T47D (cell line): Measurements from ENCODE around the gene SEC14L1.
"Not testable (repeated sequence)": the region's sequence is repeated elsewhere in the genome, so short reads cannot be mapped to it uniquely, and the experiment has no call there.

Source experiments
- DNase-seq, 2 experiments: peaks; one replicate each; pipeline versions ENCODE4 v3.0.0 to v3.0.0-alpha.2; 2011 to 2012; ENCODE audit warnings: low read depth in 1 of 2, low spot score in 1 of 2
- JUND ChIP-seq: IDR thresholded peaks from 2 replicates; pipeline ENCODE4 v1.6.1; 2012; ENCODE audit warnings: low read depth
- in situ Hi-C: cut with HindIII; loops from 2 replicates; pipeline ENCODE4 v1.10.0; 2016; ENCODE audit warnings: low sequenced_read_pairs, low pct_unique_long_range_greater_than_20kb

The SEC14L1 gene

DNA sequence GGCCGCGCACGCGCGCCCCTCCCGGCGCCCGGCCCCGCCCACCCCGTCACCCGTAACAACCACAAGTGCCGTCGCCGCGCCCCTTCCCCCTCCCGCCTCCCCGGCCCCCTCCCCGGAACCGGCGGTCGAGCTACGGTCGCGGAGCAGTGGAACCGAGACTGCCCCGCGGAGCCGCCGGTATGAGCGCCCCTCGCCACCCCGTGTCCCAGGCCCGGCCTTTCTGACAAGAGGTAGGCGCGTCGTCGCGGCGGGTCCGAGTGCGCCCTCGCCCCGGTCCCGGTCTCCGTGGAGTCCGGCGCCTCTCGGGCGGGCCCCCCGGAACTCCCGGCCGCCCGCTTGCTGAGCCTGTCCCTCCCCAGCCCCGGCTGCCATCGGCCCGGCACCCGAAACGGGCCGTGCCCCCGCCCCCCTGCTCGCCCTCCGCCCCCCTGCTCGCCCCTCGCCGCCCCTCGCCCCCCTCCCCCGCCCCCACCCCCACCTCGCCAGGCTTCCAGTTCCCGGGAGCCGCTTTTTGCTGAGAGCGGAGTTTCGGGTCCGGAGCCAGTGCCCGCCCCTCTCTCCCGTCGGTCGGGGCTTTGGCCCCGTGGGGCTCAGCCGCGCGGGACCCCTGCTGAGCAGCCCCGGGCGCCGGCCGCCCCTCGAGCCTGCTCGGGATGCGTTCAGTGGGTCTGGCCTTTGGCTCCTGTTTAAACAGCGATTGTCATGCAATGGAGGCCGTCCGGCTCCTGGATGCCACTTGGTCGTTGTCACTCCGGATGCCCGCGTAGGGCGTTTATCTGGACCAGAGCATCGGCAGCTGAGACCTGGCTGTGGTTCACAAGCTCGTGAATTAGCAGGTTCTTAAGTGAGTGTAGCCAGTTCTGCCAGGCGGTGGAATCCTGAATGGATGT, at the start of gene SEC14L1:
TSS of gene SEC14L1 (plus strand) at position 92 of the 890 bp plus-strand sequence. CDS start 2,628 bp downstream, outside the sequence.
- peak in 1 of 2 experiments; percentile 72 for DNase-seq
- no peak for TF ChIP-seq JUND
- in situ Hi-C loops: no loop called here

DNA sequence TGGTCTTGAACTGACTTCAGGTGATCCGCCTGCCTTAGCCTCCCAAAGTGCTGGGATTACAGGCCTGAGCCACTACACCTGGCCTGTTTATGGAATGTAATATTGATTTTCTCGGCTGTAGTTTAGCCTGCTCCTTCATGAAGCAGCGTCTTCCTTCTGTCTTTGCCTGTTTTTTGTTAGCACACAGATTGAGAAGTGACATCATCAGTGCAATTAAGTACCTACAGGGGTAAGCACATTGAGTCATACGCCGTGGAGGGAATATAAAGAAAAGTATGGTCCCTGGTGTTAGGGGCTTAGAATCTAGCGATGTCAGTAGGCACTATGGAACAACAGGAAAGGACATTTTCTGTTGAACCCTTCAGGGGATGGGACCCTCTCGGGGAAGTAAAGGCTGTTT, 48.7 kb upstream of the SEC14L1 start:
- TF ChIP-seq JUND: no peak
- no peak for DNase-seq
- in situ Hi-C loops: no loop called here

DNA sequence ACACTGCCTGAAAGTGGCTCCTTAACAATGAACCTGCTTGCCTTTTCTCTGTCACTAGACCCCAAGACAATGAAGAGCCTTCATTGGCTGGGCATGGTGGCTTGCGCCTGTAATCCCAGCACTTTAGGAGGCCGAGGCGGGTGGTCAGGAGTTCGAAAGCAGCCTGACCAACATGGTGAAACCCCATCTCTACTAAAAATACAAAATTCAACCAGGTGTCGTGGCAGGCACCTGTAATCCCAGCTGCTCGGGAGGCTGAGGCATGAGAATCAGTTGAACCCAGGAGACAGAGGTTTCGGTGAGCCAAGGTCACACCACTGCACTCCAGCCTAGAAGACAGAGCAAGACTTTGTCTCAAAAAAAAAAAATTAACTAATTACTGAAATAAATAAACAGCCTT, 45.3 kb upstream of the SEC14L1 start:
- TF ChIP-seq JUND: no peak
- DNase-seq: no peak
- in situ Hi-C loops: no loop called here

DNA sequence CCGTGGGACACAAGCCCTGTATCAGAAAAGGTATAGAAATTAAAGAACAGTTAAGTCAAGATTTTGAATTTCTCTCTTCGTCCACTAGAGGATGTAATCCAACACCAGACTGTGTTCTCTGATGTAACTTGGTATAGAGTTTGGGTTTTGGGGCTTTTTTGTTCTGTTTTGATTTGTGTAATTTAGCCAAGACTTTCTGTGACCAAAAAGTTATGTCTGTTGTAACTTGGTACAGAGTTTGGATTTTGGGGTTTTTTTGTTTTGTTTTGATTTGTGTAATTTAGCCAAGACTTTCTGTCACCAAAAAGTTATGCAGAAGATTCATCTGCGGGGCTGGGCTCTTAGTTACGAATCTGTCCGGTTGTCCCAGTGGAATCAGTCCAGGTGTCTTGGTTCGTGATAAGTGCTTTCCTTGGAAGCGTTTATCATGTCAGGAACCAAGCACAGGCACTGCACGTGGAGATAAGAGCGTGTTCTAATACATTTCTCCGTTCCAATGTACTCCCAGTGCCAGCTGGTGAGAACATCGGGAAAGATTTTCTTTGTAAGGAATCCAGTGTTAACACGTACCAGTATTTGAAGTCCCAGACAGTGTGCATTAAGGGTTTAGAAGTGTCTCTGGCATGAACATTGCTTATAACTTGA, 44.1 kb upstream of the SEC14L1 start:
- no peak for TF ChIP-seq JUND
- in situ Hi-C loops: no loop called here
- DNase-seq: peak in 1 of 2 experiments; percentile 57

DNA sequence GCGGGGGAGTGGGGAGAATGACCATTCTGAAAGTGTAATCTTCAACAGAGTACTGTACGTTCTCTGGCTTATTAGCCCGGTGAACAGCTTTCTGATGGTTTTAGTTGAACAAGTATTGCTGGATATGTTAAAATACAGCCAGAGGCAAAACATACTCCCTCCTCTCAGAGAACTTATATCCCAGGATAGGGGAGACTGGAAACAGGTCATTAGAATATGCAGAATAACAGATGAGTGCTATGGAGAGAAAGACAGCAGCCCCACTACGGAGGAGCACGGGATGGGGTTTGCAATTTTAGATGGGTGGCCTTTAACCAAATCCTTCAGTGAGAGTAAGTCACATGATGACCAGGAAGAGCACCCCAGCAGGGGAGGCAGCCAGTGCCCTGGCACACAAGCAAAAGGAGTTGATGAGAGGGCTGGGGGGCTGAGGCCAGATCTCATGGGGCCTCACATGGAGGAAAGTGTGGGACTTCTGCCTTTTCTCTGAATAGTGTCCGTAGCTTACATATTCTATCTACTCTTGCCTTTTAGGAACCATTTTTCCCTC, 43.1 kb upstream of the SEC14L1 start:
- in situ Hi-C loops: no loop called here
- no peak for TF ChIP-seq JUND
- no peak for DNase-seq

DNA sequence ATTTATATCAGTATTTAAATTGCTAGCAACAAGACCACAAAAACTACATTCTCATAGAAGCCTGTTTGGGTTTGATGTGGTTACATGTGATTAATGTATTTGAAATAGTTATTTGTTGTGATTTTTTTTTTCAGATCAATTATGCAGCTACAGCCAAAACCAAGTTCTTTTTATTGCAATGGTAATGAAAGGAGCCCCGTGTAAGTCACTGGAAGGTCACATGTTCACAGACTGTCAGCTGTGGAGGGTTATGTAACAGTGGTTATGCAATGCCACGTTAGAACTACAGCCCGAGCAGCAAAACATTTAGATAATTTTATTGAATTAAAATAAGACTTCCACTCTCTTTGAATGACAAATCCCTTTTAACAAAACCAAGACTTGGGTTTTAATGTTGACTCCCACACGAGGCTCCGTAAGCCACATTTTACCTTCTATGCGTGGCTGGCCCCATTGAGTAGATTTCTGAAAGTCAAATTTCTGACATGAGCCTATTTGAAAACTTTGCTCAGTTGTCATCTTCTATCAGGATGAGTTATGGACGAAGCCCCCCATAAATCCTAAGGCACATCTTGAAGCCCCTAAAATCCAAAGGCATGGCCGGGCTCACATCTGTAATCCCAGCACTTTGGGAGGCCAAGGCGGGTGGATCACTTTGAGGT, 41.8 kb upstream of the SEC14L1 start:
- in situ Hi-C loops: no loop called here
- no peak for TF ChIP-seq JUND
- no peak for DNase-seq

DNA sequence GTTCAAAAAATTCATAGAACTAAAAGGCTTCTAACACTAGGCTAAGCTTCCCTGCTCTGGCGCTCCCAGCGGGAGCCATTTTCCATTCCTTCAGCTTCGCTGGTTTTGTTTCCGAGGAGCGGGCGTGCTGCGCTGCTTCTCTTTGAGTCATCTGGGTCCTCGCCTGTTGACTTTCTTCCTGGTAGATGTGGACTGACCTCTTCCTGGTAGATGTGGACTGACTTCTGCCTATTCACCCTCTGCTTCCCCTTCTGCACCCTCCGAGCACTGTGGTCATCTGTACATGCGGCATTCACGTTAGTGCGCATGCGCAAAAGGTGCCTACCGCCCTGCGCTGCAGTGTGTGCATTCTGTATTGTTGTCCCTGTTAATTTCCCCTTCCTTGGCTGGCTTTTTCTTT, 40.8 kb upstream of the SEC14L1 start:
- in situ Hi-C loops: no loop called here
- no peak for TF ChIP-seq JUND
- DNase-seq: no peak

DNA sequence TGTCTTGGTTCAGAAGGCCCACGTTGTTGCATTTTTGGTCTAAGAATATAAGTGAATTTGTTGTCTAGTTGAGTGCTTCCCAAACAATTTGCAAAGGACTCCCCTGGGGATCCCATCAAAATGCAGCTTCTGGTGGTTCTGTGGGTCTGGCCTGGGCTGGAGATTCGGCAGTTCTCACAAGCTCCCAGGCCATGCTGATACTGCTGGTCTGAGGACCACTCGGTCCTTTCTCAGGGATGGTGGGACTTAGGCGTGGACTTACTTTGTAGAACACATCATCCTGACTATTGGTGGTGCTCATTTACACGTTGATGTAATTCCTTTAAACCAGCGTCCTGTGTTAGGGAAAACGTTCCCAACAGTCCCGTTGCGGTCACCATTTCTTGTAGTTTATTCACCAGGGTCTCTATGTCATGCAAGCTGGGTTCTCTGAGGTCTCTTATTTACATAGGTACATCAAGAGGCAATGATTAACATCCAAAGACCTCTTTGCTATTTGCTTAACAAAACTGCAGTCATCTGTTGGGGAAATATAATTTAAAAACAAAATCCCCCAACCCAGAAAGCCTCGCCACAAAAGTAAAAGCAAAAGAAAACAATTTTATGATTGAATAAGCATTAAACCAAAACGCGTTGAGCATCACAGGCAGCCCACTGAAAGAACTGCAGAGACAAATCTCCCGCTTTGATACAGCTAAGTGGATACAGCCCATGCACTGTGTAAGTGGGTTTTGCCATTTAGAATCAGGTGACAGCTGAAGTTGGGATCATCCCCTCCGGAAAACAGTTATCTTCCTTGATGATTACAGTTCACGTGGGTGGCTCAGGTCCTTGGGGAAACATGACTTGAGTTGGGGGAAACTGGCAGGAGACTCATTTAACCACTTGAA, 39.0 kb upstream of the SEC14L1 start:
- TF ChIP-seq JUND: no peak
- no peak for DNase-seq
- in situ Hi-C loops: no loop called here

DNA sequence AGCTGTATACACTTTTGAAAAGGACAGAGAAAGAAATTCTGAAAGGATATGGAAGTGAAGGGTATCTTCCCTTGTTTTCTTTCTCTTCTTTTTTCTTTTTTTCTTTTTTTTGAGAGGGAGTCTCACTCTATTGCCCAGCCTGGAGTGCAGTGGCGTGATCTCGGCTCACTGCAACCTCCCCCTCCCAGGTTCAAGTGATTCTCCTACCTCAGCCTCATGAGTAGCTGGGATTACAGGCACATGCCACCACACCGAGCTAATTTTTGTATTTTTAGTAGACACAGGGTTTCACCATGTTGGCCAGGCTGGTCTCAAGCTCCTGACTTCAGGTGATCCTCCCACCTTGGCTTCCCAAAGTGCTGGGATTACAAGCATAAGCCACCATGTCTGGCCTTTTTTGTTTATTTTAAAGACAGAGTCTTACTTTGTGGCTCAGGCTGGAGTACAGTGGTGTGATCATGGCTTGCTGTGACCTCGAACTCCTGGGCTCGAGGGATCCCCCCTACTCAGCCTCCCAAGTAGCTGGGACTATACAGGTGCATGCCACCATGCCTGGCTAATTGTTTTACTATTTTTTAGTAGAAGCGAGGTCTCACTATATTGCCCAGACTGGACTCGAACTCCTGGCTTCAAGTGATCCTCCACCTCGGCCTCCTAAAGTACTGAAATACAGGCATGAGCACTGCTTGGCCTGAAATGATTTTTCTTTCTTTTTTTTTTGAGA, 38.2 kb upstream of the SEC14L1 start:
- in situ Hi-C loops, DNase-seq: not testable (repeated sequence)

DNA sequence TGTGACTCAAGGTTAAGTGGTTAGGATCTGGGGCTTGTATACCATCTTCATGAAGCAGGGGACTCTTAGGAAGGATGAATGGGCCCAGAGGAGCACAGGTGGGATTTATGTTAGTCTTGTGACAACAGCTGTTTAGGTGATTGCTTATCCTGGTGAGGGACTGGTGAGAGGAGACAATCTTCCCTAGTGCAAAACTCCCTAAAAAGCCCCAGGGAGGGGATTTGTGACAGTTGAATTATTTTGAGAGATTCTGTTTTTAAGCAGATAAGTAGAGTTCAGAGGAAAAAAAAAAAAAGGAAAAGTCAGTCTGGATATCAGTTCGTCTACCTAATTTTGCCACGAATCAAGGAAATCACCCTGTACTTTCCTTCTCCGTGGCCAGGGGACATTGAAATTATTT, 35.1 kb upstream of the SEC14L1 start:
- in situ Hi-C loops: no loop called here
- no peak for DNase-seq
- no peak for TF ChIP-seq JUND

DNA sequence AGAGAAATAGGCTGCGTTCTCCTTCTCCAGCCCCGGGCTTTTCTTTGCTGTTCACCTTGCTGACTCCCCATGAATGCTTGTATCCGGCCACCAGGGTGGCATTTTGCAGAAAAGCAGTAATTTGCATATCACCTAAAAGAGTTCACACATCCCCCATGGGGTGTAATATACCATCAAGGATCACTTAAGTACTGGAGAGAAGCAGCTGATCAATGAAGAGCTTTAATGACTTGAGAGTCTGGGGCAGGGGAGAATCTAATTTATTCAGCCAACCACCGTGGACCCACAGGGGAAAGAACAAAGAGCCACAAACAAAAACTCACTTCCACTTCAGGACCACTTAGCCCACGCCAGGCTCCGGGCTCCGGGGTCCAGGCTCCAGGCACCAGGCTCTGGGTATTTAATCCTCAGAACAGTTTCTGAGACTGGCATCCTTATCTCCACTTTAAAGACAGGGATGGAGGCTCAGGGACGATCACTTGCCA, 33.9 kb upstream of the SEC14L1 start:
- TF ChIP-seq JUND: no peak
- in situ Hi-C loops: no loop called here
- no peak for DNase-seq
